MG63 (cell line): ENCODE data around the gene TNNC1. TPM values are rescaled to one million over a fixed set of nuclear protein-coding genes. Genes with fewer than 3 reads are reported as not detected.

Source experiments
- DNase-seq: peaks from one replicate; pipeline ENCODE4 v3.0.0-alpha.2; 2020
- H3K27me3 ChIP-seq: fragments of 250-450 bp; sonication (Bioruptor Pico); 2 replicates; pipeline ENCODE4 v1.5.1; 2020; ENCODE audit warnings: mild to moderate bottlenecking, moderate library complexity
- H3K36me3 ChIP-seq: fragments of 250-450 bp; sonication (Bioruptor Pico); 2 replicates; pipeline ENCODE4 v1.5.1; 2020; ENCODE audit warnings: mild to moderate bottlenecking, moderate library complexity
- H3K4me3 ChIP-seq: fragments of 250-450 bp; sonication (Bioruptor Pico); 2 replicates; pipeline ENCODE4 v1.5.1; 2020; ENCODE audit warnings: mild to moderate bottlenecking, moderate library complexity
- H3K9me3 ChIP-seq: fragments of 250-450 bp; sonication (Bioruptor Pico); 2 replicates; pipeline ENCODE4 v1.5.1; 2020; ENCODE audit warnings: mild to moderate bottlenecking, moderate library complexity
- total RNA-seq: library from RNA; depleted of rRNA; stranded (reverse); fragments of >200 nt; shearing (Covaris generic); gene quantifications from 2 replicates; pipeline ENCODE4 v1.2.3, GENCODE V29; 2014; ENCODE audit warnings: low replicate concordance

The TNNC1 gene
- total RNA-seq, 1 experiment from 2014 or later, result 0.99 TPM

GRCh38 chr3:52441091-52441771 is 12.6 kb downstream of the TNNC1 start:
- H3K9me3 ChIP-seq, result no peaks in the 10 kb centered on the region
- H3K36me3 ChIP-seq, result no peaks in the 10 kb centered on the region
- no peak overlapping the region for H3K4me3 ChIP-seq
- no peak for DNase-seq
- no peaks in the 10 kb centered on the region for H3K27me3 ChIP-seq

DNA sequence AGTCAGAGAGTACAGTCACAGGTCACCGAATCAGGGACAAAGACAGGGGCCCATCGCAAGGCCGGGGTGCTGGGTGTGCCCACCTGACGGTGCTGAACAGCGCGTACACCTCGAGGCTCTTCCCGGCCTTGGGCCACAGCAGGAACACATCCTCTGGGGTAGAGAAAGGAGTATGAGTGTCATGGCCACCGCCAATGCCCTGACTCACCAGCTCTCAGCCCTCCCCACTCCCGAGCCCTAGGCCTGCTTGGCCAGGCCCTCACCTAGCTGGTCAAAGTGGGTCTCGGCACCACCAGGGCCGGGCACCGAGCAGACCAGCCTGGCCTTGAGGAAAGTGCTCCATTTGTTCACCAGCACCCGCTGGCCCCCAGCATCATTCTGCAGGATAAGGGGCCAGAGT is 13.2 kb downstream of the TNNC1 start:
- no peak for DNase-seq
- H3K27me3 ChIP-seq, result no peaks in the 10 kb centered on the region

GRCh38 chr3:52440249-52440551 is 13.6 kb downstream of the TNNC1 start:
- no peak overlapping the region for H3K4me3 ChIP-seq
- H3K9me3 ChIP-seq, result no peaks in the 10 kb centered on the region
- H3K36me3 ChIP-seq, result no peaks in the 10 kb centered on the region
- no peaks in the 10 kb centered on the region for H3K27me3 ChIP-seq
- no peak for DNase-seq

More for the DNA sequence above, 13.2 kb downstream of the TNNC1 start:
- Histone ChIP-seq H3K4me3 (no peak overlapping the region), H3K9me3 (no peaks in the 10 kb centered on the region), H3K36me3 (no peaks in the 10 kb centered on the region)

DNA sequence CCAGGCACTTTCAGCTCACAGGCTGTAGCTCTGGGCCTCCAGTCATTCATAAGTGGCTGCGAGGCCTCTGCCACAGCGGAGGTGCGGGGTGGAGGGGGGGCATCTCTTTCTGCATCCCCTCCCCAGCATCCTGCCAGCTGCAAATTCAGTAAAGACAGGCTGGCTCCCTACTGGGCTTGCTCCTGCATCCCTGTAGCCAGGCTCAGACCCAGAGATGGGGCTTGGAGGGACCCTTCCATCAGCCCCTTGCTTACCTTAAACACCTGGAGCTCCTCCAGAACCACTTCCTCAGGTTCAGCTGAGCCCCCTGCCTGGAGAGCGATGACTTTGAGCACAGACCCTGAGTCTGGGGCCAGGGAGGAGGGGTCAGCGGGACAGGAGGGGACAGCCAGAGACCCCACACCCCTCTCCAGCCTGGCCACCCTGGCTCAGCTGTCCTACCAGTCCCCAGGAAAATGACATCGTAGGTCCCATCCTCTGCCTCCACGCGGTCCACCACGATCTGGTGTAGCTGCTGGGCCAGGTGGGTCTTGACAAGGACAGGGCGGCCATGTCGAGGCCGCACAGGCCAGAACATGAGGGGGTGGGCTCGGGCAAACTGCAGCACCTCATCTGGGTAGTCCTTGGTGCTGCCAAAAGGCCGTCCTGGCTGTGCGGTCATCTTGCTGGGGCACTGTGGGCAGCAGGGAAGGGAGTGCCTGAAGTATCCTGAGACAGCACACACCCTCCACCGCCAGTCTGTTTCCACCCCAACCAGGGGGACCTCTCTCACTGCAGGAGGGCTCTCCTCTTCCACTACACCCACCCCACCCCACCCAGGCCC is 14.2 kb downstream of the TNNC1 start:
- Histone ChIP-seq H3K4me3 (no peak overlapping the region), H3K9me3 (no peaks in the 10 kb centered on the region), H3K27me3 (no peaks in the 10 kb centered on the region), H3K36me3 (no peaks in the 10 kb centered on the region)
- DNase-seq, result no peak

DNA sequence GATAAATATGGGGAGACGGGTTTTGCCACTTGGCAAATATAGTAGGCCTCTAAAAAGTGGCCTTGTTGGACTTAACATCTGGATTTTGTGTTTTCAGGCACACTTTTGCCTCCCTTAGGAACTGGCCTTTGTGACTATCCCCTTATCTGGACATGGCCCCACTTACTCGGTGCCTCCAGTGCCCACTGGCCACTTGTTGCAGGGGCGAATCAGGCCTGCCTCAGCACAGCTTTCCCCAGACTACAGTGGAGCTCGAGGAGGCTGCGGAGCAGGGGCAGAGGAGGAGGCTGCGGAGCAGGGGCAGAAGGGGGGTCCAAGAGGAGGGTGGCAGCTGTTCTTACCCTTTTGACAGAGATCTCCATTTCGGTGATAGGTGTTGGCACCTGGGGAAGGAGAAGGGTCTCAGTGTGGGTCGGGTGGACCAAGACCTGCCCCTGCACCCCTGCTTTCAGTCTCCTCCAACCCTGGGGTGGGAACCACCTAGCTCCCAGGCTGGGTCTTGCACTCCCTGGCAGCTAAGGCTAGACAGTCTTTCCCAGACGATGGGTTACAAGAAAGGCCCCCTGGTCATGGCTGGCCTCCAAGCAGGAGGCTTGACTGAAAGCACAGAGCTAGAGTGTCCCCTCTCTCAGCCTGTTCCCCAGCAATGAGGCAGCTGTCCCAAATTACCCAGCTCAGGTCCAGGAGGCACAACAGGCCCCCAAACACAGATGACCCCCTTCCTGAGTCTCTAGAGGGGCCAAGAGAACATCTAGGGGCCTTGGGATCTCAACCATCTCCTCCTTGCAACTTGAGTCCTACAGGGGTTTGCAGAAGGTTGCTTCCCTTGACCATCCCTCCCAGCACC is 15.0 kb downstream of the TNNC1 start:
- H3K9me3 ChIP-seq, result no peaks in the 10 kb centered on the region
- no peaks in the 10 kb centered on the region for H3K36me3 ChIP-seq
- DNase-seq, result no peak
- no peak overlapping the region for H3K4me3 ChIP-seq
- H3K27me3 ChIP-seq, result no peaks in the 10 kb centered on the region

- Histone ChIP-seq H3K9me3 (no peaks in the 10 kb centered on the region), H3K27me3 (no peaks in the 10 kb centered on the region), H3K36me3 (no peaks in the 10 kb centered on the region), H3K4me3 (no peak overlapping the region)
- DNase-seq, result no peak
These were observed 15.8 kb downstream of the TNNC1 start for GRCh38 chr3:52438104-52438376.

DNA sequence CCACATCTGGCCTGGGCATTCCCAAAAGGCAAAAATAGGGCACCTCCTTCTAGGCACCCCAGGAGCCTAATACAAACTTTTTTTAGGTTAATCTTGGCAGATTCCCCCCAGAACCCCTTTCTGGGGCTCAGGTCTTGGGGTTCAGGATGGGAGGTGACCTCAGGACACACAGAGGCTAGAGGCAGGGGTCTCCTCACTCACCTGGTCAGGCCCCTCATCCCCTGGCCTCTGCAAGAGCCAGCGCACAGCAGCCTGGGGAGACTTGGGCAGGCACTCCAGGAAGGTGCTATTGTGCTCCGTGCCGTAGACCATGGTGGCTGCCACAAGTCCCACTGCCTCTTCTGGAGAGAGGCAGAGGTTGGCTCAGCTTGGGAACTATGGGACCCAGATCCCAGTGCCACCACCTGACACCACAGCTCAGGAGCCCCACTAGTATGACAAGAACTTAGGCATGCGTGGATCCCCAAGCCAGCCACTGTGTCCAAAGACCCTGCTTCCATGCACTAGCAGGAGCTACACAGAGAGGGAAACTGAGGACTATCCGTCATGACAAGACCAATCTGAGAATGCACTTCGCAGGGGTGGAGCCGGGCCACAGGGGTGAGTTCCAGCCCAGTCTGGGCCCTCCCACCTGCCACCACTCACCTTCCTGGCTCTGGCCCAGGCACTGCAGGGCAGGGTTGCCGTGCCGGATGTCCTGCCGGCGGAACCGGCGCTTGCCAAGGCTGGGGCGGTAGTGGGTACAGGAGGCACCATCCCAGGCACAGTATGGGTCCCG is 16.3 kb downstream of the TNNC1 start:
- Histone ChIP-seq H3K27me3 (no peaks in the 10 kb centered on the region), H3K36me3 (no peaks in the 10 kb centered on the region), H3K4me3 (no peak overlapping the region), H3K9me3 (no peaks in the 10 kb centered on the region)
- no peak for DNase-seq

DNA sequence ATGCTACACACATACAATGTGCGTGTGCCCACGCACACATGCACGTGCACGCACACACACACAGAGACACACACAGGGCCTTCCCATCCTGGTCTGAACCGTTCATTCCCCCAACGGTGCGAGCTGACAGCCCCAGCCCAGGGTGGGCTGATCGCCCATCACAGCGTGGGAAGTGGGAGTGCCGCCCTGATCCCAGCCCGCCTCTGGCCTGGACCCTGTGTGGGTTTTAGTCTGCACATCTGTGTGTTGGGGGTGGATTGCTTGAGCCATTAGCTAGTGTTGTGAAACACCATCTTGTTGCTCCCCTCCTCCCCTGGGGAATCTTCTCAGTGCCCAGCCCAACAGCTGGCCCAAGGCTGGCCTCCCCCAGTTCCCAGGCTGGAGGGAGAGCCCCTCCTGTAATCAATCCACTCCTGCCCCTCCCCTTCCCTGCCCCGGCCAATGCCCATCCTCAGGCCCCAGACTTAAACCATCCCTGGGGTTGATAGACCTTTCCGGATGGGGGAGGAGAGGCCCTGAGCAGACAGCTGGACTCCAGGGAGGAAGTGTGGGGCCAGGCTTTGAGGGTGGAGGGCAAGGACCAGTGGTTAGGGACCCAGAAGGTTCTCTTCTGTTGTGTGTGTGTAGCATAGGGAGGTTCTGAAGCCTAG is 17.2 kb downstream of the TNNC1 start:
- no peak for DNase-seq
- H3K27me3 ChIP-seq, result no peaks in the 10 kb centered on the region
- H3K9me3 ChIP-seq, result no peaks in the 10 kb centered on the region
- no peak overlapping the region for H3K4me3 ChIP-seq
- no peaks in the 10 kb centered on the region for H3K36me3 ChIP-seq

DNA sequence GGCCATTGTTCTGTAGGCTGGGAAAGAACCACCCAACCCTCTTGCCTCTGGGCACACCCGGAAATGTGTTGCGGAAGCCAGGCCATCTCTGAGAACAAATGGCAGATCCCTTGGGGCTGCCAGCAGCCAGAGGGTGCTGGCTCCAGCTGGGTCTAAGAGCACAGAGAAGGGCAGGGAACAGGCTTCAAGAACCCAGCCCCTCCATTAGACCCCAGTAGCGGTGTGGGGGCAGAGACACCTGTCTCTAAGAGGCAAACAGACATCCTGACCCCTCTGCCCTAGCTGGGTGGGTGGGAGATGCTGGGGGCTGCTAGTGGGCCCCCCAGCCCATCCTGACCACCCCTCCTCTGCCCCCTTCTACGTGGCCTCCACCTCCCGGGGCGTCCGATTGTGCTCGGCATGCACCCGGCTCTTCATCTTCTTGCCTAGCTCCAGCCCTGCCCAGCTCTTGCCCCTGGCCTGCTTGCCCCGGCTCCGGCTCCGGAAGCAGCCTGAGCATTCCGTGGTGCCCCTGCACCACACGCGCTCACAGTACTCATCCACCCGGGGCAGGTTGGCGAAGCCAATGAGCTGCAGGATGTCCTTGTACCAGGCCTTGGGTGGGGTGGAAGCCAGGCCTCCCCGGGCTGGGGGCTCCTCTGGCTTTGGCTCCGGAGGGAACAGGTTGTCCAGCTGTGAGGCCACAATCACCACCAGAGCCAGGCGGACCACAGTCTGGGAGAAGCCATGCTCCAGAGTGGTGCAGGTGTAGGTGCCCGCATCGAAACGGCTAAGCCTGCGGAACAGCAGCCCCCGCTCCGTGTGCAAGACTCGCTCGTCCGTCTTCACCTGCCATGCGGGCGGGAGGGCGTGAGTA is 18.4 kb downstream of the TNNC1 start:
- Histone ChIP-seq H3K36me3 (no peaks in the 10 kb centered on the region), H3K4me3 (no peak overlapping the region), H3K27me3 (no peaks in the 10 kb centered on the region), H3K9me3 (no peaks in the 10 kb centered on the region)
- no peak for DNase-seq

GRCh38 chr3:52434491-52435115 is 19.2 kb downstream of the TNNC1 start:
- H3K4me3 ChIP-seq, result no peak overlapping the region
- H3K36me3 ChIP-seq, result no peaks in the 10 kb centered on the region
- H3K9me3 ChIP-seq, result no peaks in the 10 kb centered on the region
- no peaks in the 10 kb centered on the region for H3K27me3 ChIP-seq
- DNase-seq, result no peak

- Histone ChIP-seq H3K27me3 (no peaks in the 10 kb centered on the region), H3K4me3 (no peak overlapping the region), H3K36me3 (no peaks in the 10 kb centered on the region), H3K9me3 (no peaks in the 10 kb centered on the region)
- no peak for DNase-seq
These were observed 19.8 kb downstream of the TNNC1 start for GRCh38 chr3:52433996-52434479.

GRCh38 chr3:52433328-52433995 is 20.4 kb downstream of the TNNC1 start:
- no peaks in the 10 kb centered on the region for H3K36me3 ChIP-seq
- H3K4me3 ChIP-seq, result no peak overlapping the region
- DNase-seq, result no peak
- no peaks in the 10 kb centered on the region for H3K27me3 ChIP-seq
- H3K9me3 ChIP-seq, result no peaks in the 10 kb centered on the region

- Histone ChIP-seq H3K9me3 (no peaks in the 10 kb centered on the region), H3K4me3 (no peak overlapping the region), H3K36me3 (no peaks in the 10 kb centered on the region), H3K27me3 (no peaks in the 10 kb centered on the region)
- DNase-seq, result no peak
These were observed 21.1 kb downstream of the TNNC1 start for GRCh38 chr3:52432691-52433141.

GRCh38 chr3:52432225-52432624 is 21.6 kb downstream of the TNNC1 start:
- Histone ChIP-seq H3K4me3 (no peak overlapping the region), H3K36me3 (no peaks in the 10 kb centered on the region), H3K27me3 (no peaks in the 10 kb centered on the region), H3K9me3 (no peaks in the 10 kb centered on the region)
- DNase-seq, result no peak
